ENCODE measurements around the gene RNF14. TPM values are rescaled to one million over a fixed set of nuclear protein-coding genes. Genes with fewer than 3 reads are reported as not detected.

RNF14 gene
- total RNA-seq, 4 donors from 2014 or later = 33.8 to 53.5 (median 45.7) TPM

GRCh38 chr5:141954194-141954593 is 14.7 kb upstream of the RNF14 start:
- H3K27me3 ChIP-seq = no peaks in the 10 kb centered on the region
- no peak overlapping the region for H3K4me3 ChIP-seq
- no peaks in the 10 kb centered on the region for H3K9me3 ChIP-seq
- H3K36me3 ChIP-seq = no peaks in the 10 kb centered on the region
- no peak for DNase-seq (ENCODE audit: low spot score in 2 of 2)
- 89% methylated on average over 2 of the region's 2 CpGs for WGBS
- no peak for TF ChIP-seq CTCF (IDR thresholded peaks at IDR 0.05)
- TF ChIP-seq POLR2A (IDR thresholded peaks at IDR 0.05) = no peak
- no peak for TF ChIP-seq EP300 (IDR thresholded peaks at IDR 0.05)
- TF ChIP-seq POLR2AphosphoS5 (IDR thresholded peaks at IDR 0.05) = no peak
- no peak overlapping the region for H3K27ac ChIP-seq
- peaks cover 13% of the 10 kb centered on the region for H3K4me1 ChIP-seq

DNA sequence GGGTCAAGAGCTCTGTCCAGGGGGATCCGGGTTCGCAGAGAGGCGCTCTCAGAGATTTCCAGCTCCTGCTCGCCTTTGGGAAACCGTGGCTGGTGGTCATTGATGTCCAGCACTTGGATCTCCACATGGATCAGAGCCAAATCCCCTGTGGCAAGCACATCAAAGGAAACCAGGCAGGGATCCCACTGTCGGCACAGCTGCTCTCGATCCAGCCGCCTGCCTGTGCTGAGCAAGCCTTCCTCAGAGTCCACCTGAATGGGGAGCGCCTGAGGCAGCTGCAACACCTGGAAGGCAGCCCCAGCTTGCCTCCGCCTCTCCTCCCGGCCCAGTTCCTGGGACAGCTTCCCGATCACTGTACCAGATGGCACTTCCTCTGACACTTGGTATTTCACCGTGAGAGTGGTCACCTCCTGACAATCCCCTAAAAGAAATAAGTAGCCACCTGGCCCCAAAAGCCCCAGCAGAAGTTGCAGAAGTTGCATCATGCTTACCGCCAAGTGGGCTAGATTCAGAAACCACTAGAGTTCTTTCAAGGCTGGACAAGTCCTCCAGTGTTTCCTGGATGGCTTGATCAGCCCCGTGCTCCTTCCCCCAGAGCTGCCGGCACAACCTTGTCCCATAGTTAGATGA is 11.4 kb upstream of the RNF14 start:
- Histone ChIP-seq H3K9me3 (no peaks in the 10 kb centered on the region), H3K27me3 (no peaks in the 10 kb centered on the region), H3K27ac (no peak overlapping the region), H3K4me3 (peak overlapping the region; percentile 10), H3K4me1 (peaks cover 24% of the 10 kb centered on the region), H3K36me3 (no peaks in the 10 kb centered on the region)
- no peak for DNase-seq (ENCODE audit: low spot score in 2 of 2)
- WGBS = 53% methylated on average over 11 of the region's 16 CpGs
- no peak for TF ChIP-seq CTCF (IDR thresholded peaks at IDR 0.05)
- TF ChIP-seq POLR2AphosphoS5 (IDR thresholded peaks at IDR 0.05) = no peak
- no peak for TF ChIP-seq EP300 (IDR thresholded peaks at IDR 0.05)
- TF ChIP-seq POLR2A (IDR thresholded peaks at IDR 0.05) = no peak

GRCh38 chr5:141958113-141958512 is 10.8 kb upstream of the RNF14 start, which contains the start of gene PCDH12:
TSS of gene PCDH12 (minus strand) at chr5:141958202. CDS start at chr5:141957851, 351 bp downstream.
- Histone ChIP-seq H3K4me3 (peak within 1 kb of the TSS; percentile 10), H3K27ac (no peak within 1 kb of the TSS), H3K36me3 (no peaks in the 10 kb centered on the region), H3K27me3 (no peaks in the 10 kb centered on the region), H3K4me1 (peaks cover 24% of the 10 kb centered on the region), H3K9me3 (no peaks in the 10 kb centered on the region)
- 47% methylated on average over 7 of the region's 7 CpGs for WGBS
- no peak for TF ChIP-seq POLR2A (IDR thresholded peaks at IDR 0.05)
- DNase-seq (ENCODE audit: low spot score in 2 of 2) = no peak

DNA sequence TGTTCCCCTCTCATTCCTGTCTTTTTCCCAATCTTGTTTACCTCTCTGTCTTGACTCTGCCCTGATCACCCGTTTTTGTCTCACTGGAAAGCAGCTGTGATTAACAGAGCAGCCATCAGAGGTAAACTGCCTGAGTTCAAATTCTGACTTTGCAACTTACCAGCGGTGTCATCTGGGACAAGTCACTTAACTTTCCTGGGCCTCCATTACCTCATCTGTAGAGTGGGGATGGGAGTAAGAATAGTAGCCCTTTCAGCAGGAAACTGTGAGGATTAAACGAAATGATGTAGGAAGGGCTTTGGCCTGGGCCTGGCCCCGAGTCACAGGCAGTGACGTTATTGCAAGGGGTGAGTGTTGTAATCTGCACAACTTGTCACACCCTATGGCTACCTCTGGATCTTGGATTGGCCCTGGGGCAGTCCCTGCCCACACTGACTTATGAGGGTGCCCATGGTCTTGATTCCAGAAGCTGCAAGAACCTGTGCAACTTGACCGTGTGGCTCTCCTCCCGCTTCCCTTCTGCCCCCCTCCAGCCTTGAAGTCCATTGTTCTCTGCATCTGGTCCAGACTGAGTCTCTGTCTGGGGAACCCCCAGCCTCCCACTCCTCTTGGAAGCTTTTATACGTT is 10.2 kb upstream of the RNF14 start:
- DNase-seq (ENCODE audit: low spot score in 2 of 2) = no peak
- no peak overlapping the region for H3K27ac ChIP-seq
- H3K4me3 ChIP-seq = no peak overlapping the region
- TF ChIP-seq POLR2A (IDR thresholded peaks at IDR 0.05) (no peak), POLR2AphosphoS5 (IDR thresholded peaks at IDR 0.05) (no peak), EP300 (IDR thresholded peaks at IDR 0.05) (no peak), CTCF (IDR thresholded peaks at IDR 0.05) (no peak)
- H3K36me3 ChIP-seq = no peaks in the 10 kb centered on the region
- peaks cover 24% of the 10 kb centered on the region for H3K4me1 ChIP-seq
- H3K27me3 ChIP-seq = no peaks in the 10 kb centered on the region
- WGBS = 57% methylated on average over 8 of the region's 8 CpGs
- no peaks in the 10 kb centered on the region for H3K9me3 ChIP-seq

DNA sequence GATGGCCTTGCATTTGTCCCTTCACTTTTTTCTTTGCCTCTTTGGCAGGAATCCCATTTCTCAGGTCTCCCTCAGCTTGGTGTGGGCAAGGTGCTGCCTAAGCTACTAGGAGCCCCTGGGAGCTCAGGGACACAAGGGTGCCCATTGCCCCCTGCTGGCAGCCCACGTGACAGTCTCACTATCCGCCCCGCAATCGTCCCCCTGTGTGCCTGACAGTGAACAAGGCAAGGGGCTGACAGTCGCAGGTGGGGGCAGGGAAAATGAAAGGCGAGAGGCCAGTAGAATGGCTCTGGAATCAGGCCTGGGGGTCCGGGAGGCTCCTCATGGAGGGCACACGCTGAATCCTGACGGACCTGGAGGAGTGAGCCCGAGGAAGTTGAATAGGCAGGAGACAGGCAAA is 8.9 kb upstream of the RNF14 start:
- WGBS = 71% methylated on average over 10 of the region's 10 CpGs
- H3K27ac ChIP-seq = no peak overlapping the region
- no peaks in the 10 kb centered on the region for H3K36me3 ChIP-seq
- no peaks in the 10 kb centered on the region for H3K27me3 ChIP-seq
- H3K9me3 ChIP-seq = no peaks in the 10 kb centered on the region
- H3K4me1 ChIP-seq = peaks cover 24% of the 10 kb centered on the region
- TF ChIP-seq CTCF (IDR thresholded peaks at IDR 0.05) (no peak), POLR2AphosphoS5 (IDR thresholded peaks at IDR 0.05) (no peak), POLR2A (IDR thresholded peaks at IDR 0.05) (no peak), EP300 (IDR thresholded peaks at IDR 0.05) (no peak)
- H3K4me3 ChIP-seq = no peak overlapping the region
- no peak for DNase-seq (ENCODE audit: low spot score in 2 of 2)
